GM21528 (cell line): ENCODE measurements around the gene LAMB1.

Experiments
- ATAC-seq: cut with Tn5 transposase; IDR thresholded peaks from one replicate; pipeline ENCODE4 v1.9.1; 2021; ENCODE audit warnings: mild to moderate bottlenecking, moderate library complexity; ENCODE audit not compliant: unreplicated experiment, low FRiP score

The LAMB1 gene

GRCh38 chr7:108020585-108020984, 17.6 kb upstream of the LAMB1 start:
- ATAC-seq: no peak

GRCh38 chr7:108018668-108019067, 15.7 kb upstream of the LAMB1 start:
- ATAC-seq: no peak

DNA sequence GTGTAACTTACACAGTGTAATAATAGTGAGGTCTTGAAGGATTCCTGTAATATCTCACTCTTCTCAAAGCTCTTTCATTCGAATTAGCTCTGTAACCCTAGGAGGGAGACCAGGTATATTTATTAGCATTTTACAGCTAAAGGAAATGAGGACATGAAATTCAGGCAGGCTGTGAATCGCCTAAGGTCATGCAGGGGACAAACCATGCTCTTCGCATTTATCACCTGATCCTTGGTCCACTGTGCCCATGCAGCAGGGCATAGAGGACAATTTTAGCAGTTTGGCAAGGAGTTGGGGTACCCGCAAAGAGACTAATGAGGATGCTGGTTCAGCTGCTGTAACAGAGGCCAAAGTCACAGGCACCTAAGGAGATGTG, 14.8 kb upstream of the LAMB1 start:
- ATAC-seq: no peak

DNA sequence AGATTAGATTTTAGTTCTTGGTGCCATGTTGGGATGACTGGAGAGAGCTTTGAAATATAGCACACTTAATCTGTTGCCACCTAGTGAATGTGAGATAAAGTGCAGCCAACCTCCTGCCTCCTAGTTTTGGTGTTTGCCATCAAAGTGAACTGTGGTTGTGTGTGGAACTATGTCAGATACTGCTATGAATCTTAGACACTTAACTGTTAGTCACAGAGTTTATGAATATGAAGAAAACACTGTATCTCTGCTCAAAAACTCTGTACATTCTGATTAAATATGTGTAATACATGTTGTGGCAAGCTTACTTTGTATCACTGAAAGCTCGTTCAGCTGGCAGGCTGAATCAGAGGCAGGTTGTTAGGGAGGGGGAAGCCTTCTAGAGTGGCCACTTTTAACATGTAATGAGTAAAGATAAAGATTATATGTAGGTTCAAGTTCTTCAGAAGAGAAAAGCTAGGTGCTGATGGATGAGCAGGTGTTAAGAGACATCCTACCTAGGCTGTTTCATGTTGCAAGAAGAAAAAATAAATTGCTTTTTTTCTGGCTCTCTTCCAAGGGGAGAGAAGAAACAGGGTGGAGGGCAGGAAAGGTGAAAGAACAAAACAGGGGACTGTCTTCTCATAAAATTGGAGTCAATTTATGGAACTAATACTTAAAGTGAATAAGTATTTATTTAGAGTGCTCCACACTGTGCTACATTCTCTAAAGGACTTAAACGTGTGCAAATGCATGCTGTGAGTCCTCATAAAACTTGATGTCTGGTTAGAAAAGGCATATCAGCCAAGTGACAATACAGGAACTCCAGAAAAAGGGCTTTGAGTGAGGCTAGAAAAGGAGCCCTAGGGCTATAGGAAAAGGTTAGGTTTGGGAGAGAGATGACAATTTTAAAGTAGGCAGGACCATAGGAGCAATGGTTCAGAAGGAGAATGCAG, 14.1 kb upstream of the LAMB1 start:
- no peak for ATAC-seq

GRCh38 chr7:108015740-108016139, 12.8 kb upstream of the LAMB1 start:
- ATAC-seq: no peak

DNA sequence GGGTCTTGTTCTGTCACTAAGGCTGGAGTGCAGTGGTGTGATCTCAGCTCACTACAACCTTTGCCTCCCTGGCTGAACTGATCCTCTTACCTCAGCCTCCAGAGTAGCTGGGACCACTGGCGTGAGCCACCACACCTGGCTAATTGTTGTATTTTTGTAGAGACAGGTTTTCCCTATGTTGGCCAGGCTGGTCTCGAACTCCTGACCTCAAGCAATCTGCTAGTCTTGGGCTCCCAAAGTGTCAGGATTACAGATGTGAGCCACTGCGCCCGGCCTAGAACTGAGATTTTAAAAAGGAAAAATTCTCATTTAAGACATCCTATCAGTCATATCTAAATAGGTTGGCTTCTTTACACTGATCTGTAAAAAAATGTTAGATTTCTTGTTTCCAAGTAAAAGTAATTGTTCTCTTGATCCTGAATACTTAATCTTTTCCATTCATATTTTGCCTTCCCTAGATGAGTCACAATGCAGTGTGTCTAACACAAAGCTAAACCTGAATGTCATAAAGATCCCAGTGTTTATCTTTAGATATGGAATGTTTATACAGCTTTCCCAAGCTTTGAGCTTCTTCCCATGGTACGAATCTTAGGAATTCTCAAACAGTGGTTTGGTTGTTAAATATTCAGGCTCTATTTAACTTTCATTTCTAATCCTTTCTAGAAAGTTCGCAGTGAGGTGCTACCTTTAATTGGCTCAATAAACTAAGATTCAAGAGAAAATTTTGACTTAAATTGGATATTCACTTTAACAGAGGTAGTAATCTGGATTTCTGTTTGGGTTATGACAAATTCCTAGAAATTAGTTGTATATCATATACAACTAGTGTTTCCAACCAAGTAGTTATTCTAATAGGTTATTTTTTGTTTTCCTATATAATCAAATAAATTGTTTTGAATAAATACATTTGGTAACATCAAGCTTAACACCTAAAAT, 12.1 kb upstream of the LAMB1 start:
- ATAC-seq: no peak

GRCh38 chr7:108014215-108014614, 11.3 kb upstream of the LAMB1 start:
- no peak for ATAC-seq

DNA sequence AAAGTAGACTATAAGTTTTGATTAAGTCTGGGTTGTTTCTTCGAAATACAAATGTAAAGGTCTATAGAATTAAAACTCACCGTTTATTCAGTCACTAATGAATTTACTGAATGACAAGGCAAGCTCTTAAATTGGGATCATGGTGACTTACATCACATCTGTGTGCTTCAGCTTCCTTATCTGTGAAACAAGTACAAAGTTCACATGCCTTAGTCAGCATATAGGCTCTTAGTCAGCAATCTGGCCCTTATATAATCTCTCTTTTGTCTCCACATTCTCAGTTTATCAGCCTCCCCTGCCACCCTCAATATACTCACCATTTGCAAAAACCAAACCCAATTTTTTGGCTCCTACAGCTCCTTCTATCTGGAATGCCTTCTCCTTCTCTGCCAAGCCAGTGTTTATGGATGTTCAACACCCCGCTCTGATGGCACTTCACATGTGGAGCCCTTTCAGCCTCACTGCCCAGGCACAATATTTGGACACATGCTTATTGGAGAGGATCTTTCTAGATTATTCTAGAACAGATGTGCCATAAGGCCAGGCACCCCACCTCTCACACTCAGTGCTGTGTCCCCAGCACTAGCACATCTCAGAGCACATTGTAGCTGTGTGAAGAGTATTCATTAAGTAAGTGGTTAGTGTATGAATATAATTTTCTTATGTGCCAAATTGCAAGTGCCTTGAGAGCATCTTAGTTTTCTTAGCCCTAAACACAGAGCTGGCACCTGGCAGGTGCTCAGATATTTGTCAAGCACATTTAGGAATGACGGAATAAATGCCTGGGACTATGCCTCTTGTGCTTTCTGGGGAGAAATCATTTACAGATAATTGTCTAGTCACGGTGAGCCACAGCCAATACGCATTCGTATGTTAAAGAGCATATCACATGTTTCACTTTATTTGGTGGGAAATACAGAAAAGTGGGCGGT, 9.8 kb upstream of the LAMB1 start:
- no peak for ATAC-seq

DNA sequence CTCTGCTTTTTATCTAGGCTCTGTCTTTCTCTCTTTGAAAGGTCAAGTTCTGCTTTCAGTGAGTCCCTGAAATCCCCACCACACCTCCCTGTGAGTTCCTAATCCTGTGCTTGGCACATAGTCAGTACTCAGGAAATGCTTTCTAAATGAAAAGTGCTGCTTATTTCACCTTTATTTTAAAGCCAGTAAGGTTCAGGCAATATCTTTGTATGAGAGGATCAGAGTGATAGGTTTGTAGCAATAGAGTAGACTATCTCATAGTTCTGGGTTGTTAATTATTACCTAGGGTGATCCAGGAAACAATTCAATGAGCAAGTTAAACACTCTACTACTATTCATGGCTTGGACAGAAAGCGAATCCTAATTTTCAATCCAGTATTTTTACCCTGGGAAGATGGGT, 7.4 kb upstream of the LAMB1 start:
- ATAC-seq: no peak

GRCh38 chr7:108009873-108010272, 6.9 kb upstream of the LAMB1 start:
- no peak for ATAC-seq

DNA sequence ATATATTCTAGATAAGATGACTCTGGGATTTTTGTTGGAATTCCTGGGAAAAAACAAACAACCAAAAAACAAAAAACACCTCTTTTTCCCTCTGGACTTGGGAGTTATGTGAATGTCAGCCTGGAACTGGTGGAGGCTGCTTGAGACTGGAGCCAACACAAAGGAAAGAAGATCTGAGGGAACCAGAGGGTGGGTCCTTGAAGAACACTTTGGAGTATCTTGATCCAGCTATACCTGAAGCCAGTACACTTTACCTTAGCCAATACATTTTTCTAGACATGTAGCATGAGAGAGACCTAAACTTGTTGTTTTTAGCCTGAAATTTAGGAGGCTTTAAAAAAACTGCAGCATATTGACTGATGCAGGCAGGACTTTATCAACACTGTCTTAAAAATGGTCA, 5.9 kb upstream of the LAMB1 start:
- no peak for ATAC-seq

- ATAC-seq: no peak
Observed at GRCh38 chr7:108008240-108008639, 5.3 kb upstream of the LAMB1 start.

DNA sequence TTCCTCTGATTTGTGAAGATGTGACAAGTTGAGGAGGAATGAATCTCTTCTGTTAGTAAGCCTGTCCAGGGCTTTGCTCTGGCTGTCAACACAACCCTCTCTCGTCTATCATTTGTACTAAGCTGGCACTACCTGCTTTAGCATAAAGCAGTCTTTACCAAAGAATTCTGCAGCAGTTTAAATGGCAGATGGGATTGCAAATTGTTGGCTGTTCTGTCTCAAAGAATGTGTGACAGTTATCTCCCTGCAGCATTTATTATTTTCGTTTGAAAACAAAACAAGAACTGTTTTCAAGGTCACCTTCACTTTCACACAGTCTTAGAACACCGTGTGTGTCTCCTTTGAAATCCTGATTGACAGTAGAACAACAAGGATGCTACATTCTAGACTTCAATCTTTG, 4.8 kb upstream of the LAMB1 start:
- no peak for ATAC-seq

DNA sequence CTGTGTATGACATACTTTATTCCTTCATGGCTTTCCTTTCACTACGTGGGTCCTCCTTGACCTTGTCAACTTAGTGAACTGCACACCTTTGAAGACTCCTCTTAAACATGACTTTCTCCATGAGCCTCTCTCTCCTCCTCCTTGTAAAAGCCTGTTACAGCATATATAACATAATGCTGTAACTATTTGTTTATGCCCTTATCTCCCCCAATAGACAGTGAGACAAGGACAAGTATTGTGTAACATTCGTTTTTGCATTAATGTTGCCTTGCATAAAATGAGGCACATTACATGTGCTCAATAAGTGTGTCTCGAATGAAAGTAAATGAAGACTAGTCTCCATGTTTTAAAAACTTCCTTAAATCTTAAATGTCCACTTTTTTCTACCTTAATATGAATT, 4.3 kb upstream of the LAMB1 start:
- ATAC-seq: no peak

DNA sequence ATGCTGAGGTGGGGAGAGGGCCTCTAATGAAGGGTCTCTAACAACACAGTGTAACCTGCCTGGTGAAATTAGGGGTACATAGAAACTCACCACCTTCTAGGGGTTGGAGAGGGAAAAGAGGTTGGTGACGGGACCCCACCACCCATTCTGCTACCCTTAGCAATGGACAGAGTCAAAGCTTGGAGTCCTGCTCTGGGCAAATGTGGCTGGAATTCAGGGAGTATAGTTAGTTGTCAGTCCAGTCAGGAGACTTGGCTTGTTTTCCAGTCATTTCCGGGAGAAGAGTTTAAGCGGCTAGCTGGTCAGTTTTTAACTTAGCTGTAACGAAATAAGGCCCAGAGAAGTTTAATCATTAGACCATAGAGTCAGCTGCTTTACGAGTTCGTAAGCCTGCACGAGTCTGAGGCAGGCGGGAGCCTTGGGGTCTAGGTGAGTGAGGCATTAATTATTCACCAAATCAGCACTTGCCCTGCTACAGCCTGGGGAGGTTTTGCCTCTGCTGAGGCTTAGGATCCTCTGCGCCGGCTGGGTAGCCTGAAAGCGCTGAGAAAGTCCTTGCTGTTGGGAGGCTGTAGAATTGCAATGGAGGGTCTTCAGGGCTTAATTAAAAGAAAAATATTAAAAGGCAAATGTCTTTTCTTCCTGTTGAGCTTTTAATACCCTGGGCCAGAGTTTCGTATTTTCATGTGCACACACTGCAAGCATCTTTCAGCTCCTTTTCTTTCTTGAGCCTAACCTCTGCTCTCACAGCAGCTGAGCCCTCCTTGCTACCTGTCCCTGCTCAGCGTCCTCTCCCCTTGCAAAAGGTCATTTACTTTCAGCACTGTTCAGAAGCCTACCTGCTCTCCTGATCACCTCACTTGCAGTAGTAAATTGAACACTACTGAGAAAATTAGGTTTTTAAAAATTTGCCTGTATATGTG, 1.5 kb upstream of the LAMB1 start:
- ATAC-seq: no peak

GRCh38 chr7:108003599-108003935, 606 bp upstream of the LAMB1 start:
- no peak for ATAC-seq

DNA sequence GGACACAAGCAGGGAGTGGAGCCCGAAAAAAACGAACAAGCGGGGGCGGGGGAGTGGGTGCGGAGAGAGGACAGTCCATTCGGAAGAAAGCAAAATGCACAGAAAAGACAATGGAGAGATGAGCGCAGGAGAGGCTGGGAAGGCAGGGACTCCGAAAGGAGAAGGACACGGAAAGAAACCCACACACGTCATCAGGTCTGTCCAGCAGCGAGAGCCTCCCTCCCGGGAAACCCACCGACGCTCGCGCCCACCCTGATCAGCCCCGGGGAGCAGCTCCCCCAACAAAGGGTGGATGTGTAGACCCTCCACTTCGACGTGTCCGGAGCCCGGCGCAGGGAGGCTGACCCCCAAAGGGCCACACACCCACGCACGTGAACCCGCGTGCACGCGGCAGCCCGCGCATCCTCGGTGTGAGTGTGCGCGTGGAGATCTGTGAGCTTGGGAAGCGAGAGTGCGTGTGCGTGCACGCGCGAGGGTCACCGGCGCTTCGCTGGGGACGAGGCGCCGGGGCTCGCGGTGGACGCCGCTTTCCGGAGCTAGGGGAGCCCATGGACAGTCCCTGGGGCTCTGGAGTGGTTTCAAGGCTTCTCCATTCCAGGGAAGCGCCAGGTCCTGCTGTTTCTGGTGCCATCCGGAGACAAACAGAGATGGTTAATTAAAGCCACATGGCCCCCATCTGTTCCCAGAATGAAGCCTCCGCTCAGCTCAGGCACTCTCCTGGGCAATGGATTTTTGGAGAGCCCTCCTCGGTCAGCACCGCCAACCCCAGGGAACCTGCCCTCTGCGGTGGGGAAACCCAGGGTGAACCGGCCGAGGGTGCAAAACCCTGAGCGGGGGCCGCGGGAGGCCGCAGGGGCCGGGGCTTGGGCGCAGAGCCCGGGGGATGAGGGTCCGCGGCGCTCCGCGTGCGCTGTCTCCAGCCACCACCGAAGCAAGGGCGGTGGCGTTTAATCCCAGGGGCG, 916 bp downstream of the LAMB1 start:
- no peak for ATAC-seq
